GM21619 (cell line): ENCODE results near the gene COL24A1.
"Not testable (repeated sequence)": the region's sequence is repeated elsewhere in the genome, so short reads cannot be mapped to it uniquely, and the experiment has no call there.

Experiments used
- ATAC-seq: cut with Tn5 transposase; IDR thresholded peaks from one replicate; pipeline ENCODE4 v1.9.1; 2021; ENCODE audit not compliant: unreplicated experiment

COL24A1 gene

GRCh38 chr1:85824066-85824840 lies 332.3 kb downstream of the COL24A1 start:
- no peak for ATAC-seq

GRCh38 chr1:85822696-85823095 lies 333.9 kb downstream of the COL24A1 start:
- ATAC-seq, result no peak

GRCh38 chr1:85818371-85818770 lies 338.2 kb downstream of the COL24A1 start:
- ATAC-seq, result no peak

GRCh38 chr1:85816606-85817005 lies 340.0 kb downstream of the COL24A1 start:
- ATAC-seq, result no peak

- ATAC-seq, result no peak
These were observed 340.7 kb downstream of the COL24A1 start for GRCh38 chr1:85815906-85816305.

- ATAC-seq, result no peak
These were observed 350.2 kb downstream of the COL24A1 start for GRCh38 chr1:85806236-85806965.

GRCh38 chr1:85801520-85801919 lies 355.1 kb downstream of the COL24A1 start:
- ATAC-seq, result no peak

- no peak for ATAC-seq
These were observed 356.8 kb downstream of the COL24A1 start for GRCh38 chr1:85799737-85800136.

GRCh38 chr1:85798419-85798818 lies 358.2 kb downstream of the COL24A1 start:
- no peak for ATAC-seq

GRCh38 chr1:85777021-85777420 lies 379.6 kb downstream of the COL24A1 start:
- ATAC-seq, result not testable (repeated sequence)

- no peak for ATAC-seq
These were observed 393.8 kb downstream of the COL24A1 start for GRCh38 chr1:85762804-85763203.

- no peak for ATAC-seq
These were observed 399.7 kb downstream of the COL24A1 start for GRCh38 chr1:85756864-85757263.

- no peak for ATAC-seq
These were observed 408.5 kb downstream of the COL24A1 start for GRCh38 chr1:85748120-85748519.

- ATAC-seq, result no peak
These were observed 409.8 kb downstream of the COL24A1 start for GRCh38 chr1:85746777-85747176.

GRCh38 chr1:85743814-85744213 lies 412.8 kb downstream of the COL24A1 start:
- no peak for ATAC-seq

- no peak for ATAC-seq
These were observed 421.6 kb downstream of the COL24A1 start for GRCh38 chr1:85734931-85735330.

- ATAC-seq, result no peak
These were observed 437.8 kb downstream of the COL24A1 start for GRCh38 chr1:85718678-85719340.

GRCh38 chr1:85714418-85715114 lies 442.0 kb downstream of the COL24A1 start:
- ATAC-seq, result not testable (repeated sequence)

GRCh38 chr1:85708829-85709227 lies 447.7 kb downstream of the COL24A1 start:
- ATAC-seq, result no peak

GRCh38 chr1:85707990-85708828 lies 448.4 kb downstream of the COL24A1 start, which contains the start of gene ZNHIT6:
TSS of gene ZNHIT6 (minus strand) at chr1:85708433. CDS start at chr1:85708284, 149 bp downstream.
- ATAC-seq, result peak; percentile 84
